ENCODE measurements around the gene ALPL.
"Not testable (repeated sequence)": the region's sequence is repeated elsewhere in the genome, so short reads cannot be mapped to it uniquely, and the experiment has no call there.

Gene ALPL

DNA sequence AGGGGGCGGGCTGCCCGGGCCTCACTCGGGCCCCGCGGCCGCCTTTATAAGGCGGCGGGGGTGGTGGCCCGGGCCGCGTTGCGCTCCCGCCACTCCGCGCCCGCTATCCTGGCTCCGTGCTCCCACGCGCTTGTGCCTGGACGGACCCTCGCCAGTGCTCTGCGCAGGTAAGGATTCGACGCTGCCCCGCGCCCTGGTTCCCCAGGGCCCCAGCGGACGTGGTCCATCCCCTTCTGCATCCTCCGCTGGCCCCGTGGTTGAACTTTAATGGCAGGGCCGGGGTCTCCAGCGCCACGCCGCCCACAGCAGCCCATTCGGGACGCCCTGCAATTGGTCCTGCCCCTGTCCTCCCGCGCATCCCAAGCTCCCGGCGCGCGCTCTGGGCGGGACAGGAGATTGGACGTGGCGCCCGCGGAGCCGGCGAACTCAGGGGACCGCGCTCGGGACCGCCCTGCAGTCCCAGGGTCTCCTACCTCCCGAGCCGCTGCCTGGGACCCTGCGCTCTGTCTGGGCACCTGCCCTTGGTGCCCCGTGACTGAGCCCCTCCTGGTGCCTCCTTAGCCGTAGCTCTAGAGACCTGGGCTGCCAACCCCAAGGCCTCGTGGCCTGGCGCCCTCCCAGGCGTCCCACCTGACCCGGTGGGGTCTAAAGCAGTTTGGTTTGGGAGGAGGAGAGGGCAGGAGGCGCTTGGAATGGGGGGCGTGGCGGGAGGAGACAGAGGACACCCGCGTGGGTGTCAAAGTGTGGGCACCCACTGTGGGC, at the start of gene ALPL:
Gene ALPL (plus strand): TSS at position 73 of the 762 bp plus-strand sequence. CDS start 44,659 bp downstream, outside the sequence.
- no peak for TF ChIP-seq ZNF274 (IDR thresholded peaks at IDR 0.05; ENCODE audit: low read depth, low read length)
- no peak for TF ChIP-seq YY1 (IDR thresholded peaks at IDR 0.05; ENCODE audit: insufficient read depth, insufficient read length)
- no peak for TF ChIP-seq SUZ12 (IDR thresholded peaks at IDR 0.05; ENCODE audit: extremely low read depth, insufficient read depth, insufficient read length)
- Histone ChIP-seq H3K36me3 (ENCODE audit: insufficient read depth, insufficient read length, low read length) (peaks cover 20% of the 10 kb centered on the region), H3K9ac (ENCODE audit: insufficient read length, low read depth) (peak within 1 kb of the TSS; percentile 96), H3K4me3 (ENCODE audit: insufficient read length, low read depth) (peak within 1 kb of the TSS; percentile 89), H3K9me3 (ENCODE audit: insufficient read depth, low read length) (no peaks in the 10 kb centered on the region), H3K4me1 (ENCODE audit: insufficient read depth, insufficient read length) (peaks cover 8% of the 10 kb centered on the region), H3K27me3 (ENCODE audit: insufficient read depth, insufficient read length) (peaks cover 8% of the 10 kb centered on the region)
- no peak for DNase-seq (ENCODE audit: low read depth, low spot score)

DNA sequence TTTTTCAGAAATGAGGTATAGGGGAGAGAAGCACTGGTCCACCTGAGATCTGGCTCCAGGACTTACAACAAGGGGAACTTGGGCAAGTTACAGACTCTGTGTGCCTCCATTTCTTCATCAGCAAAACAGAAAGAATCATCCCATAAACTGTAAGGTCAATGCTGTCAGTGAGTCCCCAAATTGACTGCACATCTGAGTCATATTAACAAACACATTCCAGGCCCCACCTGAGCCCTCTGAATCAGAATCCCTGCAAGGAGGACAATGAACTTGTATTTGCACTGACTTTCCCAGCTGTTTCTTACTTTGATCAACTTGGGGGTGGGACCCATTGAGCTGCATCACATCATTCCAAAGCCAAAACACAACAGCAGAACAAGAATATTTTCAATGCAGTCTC, 44.1 kb upstream of the ALPL start:
- H3K4me1 ChIP-seq (ENCODE audit: insufficient read depth, insufficient read length); H3K27me3 ChIP-seq (ENCODE audit: insufficient read depth, insufficient read length); DNase-seq (ENCODE audit: low read depth, low spot score); H3K4me3 ChIP-seq (ENCODE audit: insufficient read length, low read depth); H3K9me3 ChIP-seq (ENCODE audit: insufficient read depth, low read length); H3K36me3 ChIP-seq (ENCODE audit: insufficient read depth, insufficient read length, low read length); H3K9ac ChIP-seq (ENCODE audit: insufficient read length, low read depth): not testable (repeated sequence)

DNA sequence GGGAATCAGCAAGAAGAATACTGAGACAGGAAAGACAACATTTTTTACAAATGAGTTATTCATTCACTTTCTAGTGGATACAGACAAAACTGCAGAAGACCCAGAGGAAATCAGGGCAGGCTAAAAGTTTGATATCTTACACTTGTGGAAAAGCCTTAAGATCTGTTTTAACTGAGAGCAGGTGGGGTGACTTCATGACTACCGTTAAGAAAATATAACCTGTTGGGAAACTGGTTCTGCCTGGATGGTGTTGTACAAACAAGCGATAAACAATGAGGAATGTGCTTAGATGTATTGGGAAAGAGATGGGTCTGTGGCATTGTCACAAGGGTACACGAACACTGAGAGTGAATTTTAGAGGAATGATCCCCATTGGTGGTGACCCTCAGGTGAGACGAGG, 41.3 kb upstream of the ALPL start:
- not testable (repeated sequence) for H3K27me3 ChIP-seq (ENCODE audit: insufficient read depth, insufficient read length); H3K36me3 ChIP-seq (ENCODE audit: insufficient read depth, insufficient read length, low read length); H3K4me3 ChIP-seq (ENCODE audit: insufficient read length, low read depth); H3K9me3 ChIP-seq (ENCODE audit: insufficient read depth, low read length); H3K9ac ChIP-seq (ENCODE audit: insufficient read length, low read depth); H3K4me1 ChIP-seq (ENCODE audit: insufficient read depth, insufficient read length); DNase-seq (ENCODE audit: low read depth, low spot score)

DNA sequence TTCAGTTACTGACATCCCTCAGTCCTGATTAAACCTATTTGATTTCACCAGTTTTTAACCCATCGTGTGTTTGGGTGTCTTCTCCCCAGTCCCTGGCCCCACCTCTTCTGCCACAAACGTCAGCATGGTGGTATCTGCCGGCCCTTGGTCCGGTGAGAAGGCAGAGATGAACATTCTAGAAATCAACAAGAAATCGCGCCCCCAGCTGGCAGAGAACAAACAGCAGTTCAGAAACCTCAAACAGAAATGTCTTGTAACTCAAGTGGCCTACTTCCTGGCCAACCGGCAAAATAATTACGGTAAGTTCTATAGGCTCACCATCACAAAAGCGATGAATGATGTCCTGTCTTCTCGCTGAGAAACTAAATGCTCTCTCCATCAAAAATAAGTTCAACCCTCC, 40.6 kb upstream of the ALPL start:
- Histone ChIP-seq H3K4me1 (ENCODE audit: insufficient read depth, insufficient read length) (no peaks in the 10 kb centered on the region), H3K9ac (ENCODE audit: insufficient read length, low read depth) (no peak overlapping the region), H3K36me3 (ENCODE audit: insufficient read depth, insufficient read length, low read length) (no peaks in the 10 kb centered on the region), H3K27me3 (ENCODE audit: insufficient read depth, insufficient read length) (no peaks in the 10 kb centered on the region), H3K4me3 (ENCODE audit: insufficient read length, low read depth) (no peak overlapping the region), H3K9me3 (ENCODE audit: insufficient read depth, low read length) (no peaks in the 10 kb centered on the region)
- TF ChIP-seq SUZ12 (IDR thresholded peaks at IDR 0.05; ENCODE audit: extremely low read depth, insufficient read depth, insufficient read length) (no peak), ZNF274 (IDR thresholded peaks at IDR 0.05; ENCODE audit: low read depth, low read length) (no peak), YY1 (IDR thresholded peaks at IDR 0.05; ENCODE audit: insufficient read depth, insufficient read length) (no peak)
- DNase-seq (ENCODE audit: low read depth, low spot score) = no peak

DNA sequence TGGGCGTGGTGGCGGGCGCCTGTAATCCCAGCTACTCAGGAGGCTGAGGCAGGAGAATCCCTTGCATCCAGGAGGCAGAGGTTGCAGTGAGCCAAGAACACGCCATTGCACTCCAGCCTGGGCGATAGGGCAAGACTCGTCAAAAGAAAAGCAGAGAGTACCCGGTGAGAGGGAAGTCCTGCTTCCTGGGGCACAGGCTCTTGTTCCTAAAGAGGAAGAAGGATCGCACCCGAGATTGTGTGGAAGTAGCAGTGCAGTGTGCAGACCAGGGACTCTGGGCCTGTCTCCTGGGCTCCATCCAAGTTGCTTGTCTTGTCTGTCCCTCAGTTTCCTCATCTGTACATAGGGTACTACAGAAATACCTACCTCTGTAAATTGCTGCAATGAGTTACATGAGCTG, 39.6 kb upstream of the ALPL start:
- no peaks in the 10 kb centered on the region for H3K4me1 ChIP-seq (ENCODE audit: insufficient read depth, insufficient read length)
- H3K9me3 ChIP-seq (ENCODE audit: insufficient read depth, low read length) = no peaks in the 10 kb centered on the region
- no peak for DNase-seq (ENCODE audit: low read depth, low spot score)
- H3K27me3 ChIP-seq (ENCODE audit: insufficient read depth, insufficient read length) = no peaks in the 10 kb centered on the region
- H3K4me3 ChIP-seq (ENCODE audit: insufficient read length, low read depth) = no peak overlapping the region
- no peaks in the 10 kb centered on the region for H3K36me3 ChIP-seq (ENCODE audit: insufficient read depth, insufficient read length, low read length)
- no peak overlapping the region for H3K9ac ChIP-seq (ENCODE audit: insufficient read length, low read depth)
- TF ChIP-seq SUZ12 (IDR thresholded peaks at IDR 0.05; ENCODE audit: extremely low read depth, insufficient read depth, insufficient read length) (no peak), YY1 (IDR thresholded peaks at IDR 0.05; ENCODE audit: insufficient read depth, insufficient read length) (no peak), ZNF274 (IDR thresholded peaks at IDR 0.05; ENCODE audit: low read depth, low read length) (no peak)

DNA sequence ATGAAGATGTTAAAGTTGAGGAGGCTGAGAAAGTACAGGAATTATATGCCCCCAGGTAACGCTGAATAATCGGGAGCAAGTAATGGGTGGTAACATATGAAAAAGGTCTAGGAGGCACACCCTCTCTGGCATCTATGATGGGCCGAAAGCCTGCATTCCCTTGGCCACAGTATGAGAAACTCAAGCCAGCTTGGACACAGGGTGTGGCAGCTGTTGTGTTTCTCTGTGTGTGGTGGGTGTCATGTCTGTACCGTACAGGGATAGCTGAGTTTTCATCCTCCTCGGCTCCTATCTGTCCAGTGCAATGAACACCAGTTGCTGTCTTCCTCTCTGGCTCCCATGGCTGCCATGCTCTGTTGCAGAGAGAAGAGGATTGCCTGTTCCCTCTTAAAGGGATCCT, 36.4 kb upstream of the ALPL start:
- TF ChIP-seq YY1 (IDR thresholded peaks at IDR 0.05; ENCODE audit: insufficient read depth, insufficient read length) = no peak
- TF ChIP-seq SUZ12 (IDR thresholded peaks at IDR 0.05; ENCODE audit: extremely low read depth, insufficient read depth, insufficient read length) = no peak
- TF ChIP-seq ZNF274 (IDR thresholded peaks at IDR 0.05; ENCODE audit: low read depth, low read length) = no peak
- no peaks in the 10 kb centered on the region for H3K27me3 ChIP-seq (ENCODE audit: insufficient read depth, insufficient read length)
- H3K9me3 ChIP-seq (ENCODE audit: insufficient read depth, low read length) = no peaks in the 10 kb centered on the region
- peaks cover 1% of the 10 kb centered on the region for H3K36me3 ChIP-seq (ENCODE audit: insufficient read depth, insufficient read length, low read length)
- no peak overlapping the region for H3K9ac ChIP-seq (ENCODE audit: insufficient read length, low read depth)
- H3K4me1 ChIP-seq (ENCODE audit: insufficient read depth, insufficient read length) = no peaks in the 10 kb centered on the region
- DNase-seq (ENCODE audit: low read depth, low spot score) = no peak
- H3K4me3 ChIP-seq (ENCODE audit: insufficient read length, low read depth) = no peak overlapping the region

DNA sequence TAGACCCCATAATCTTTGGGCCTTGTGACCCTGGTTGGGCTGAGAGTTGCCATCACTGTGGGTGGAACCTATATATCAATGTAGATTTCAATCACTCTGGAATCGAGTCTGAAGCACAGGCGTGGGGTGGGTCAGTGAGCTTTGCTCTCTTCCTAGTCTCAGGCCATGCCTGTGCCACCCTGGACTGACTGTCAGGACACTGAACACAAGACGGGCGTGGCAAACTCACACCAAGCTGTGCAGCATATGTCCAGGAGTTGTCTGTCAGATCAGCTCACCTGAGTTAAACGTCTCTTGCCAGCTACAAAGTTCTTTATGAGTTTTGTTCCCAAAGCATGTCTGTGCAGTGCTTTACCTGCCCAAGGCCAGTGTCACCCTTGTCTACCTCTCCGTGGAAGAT, 30.9 kb upstream of the ALPL start:
- Histone ChIP-seq H3K9me3 (ENCODE audit: insufficient read depth, low read length) (no peaks in the 10 kb centered on the region), H3K27me3 (ENCODE audit: insufficient read depth, insufficient read length) (no peaks in the 10 kb centered on the region), H3K36me3 (ENCODE audit: insufficient read depth, insufficient read length, low read length) (peaks cover 9% of the 10 kb centered on the region), H3K9ac (ENCODE audit: insufficient read length, low read depth) (no peak overlapping the region), H3K4me3 (ENCODE audit: insufficient read length, low read depth) (no peak overlapping the region), H3K4me1 (ENCODE audit: insufficient read depth, insufficient read length) (no peaks in the 10 kb centered on the region)
- TF ChIP-seq SUZ12 (IDR thresholded peaks at IDR 0.05; ENCODE audit: extremely low read depth, insufficient read depth, insufficient read length) = no peak
- no peak for TF ChIP-seq YY1 (IDR thresholded peaks at IDR 0.05; ENCODE audit: insufficient read depth, insufficient read length)
- no peak for TF ChIP-seq ZNF274 (IDR thresholded peaks at IDR 0.05; ENCODE audit: low read depth, low read length)
- DNase-seq (ENCODE audit: low read depth, low spot score) = no peak

DNA sequence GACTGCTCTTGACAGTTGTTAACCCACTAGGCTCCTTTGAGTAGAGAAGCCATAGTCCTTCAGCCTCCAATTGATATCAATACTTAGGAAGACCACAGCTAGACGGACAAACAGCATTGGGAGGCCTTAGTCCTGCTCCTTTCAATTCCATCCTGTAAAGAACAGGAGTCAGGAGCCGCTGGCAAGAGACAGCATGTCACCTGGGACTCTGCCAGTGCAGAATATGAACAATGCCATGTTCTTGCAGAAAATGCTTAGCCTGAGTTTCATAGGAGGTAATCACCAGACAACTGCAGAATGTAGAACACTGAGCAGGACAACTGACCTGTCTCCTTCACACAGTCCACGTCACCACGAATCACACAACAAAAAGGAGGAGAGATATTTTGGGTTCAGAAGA, 25.3 kb upstream of the ALPL start:
- not testable (repeated sequence) for DNase-seq (ENCODE audit: low read depth, low spot score); H3K36me3 ChIP-seq (ENCODE audit: insufficient read depth, insufficient read length, low read length); H3K4me1 ChIP-seq (ENCODE audit: insufficient read depth, insufficient read length); H3K9me3 ChIP-seq (ENCODE audit: insufficient read depth, low read length); H3K4me3 ChIP-seq (ENCODE audit: insufficient read length, low read depth); H3K27me3 ChIP-seq (ENCODE audit: insufficient read depth, insufficient read length); H3K9ac ChIP-seq (ENCODE audit: insufficient read length, low read depth)
